ENCODE results near the gene ARHGEF3. TPM values are rescaled to one million over a fixed set of nuclear protein-coding genes. Genes with fewer than 3 reads are reported as not detected.

Gene ARHGEF3
- total RNA-seq, 5 donors from 2014 or later (not counting 1 experiment from before 2014, with no cell fraction given) = 93.4 to 132 (median 124) TPM

DNA sequence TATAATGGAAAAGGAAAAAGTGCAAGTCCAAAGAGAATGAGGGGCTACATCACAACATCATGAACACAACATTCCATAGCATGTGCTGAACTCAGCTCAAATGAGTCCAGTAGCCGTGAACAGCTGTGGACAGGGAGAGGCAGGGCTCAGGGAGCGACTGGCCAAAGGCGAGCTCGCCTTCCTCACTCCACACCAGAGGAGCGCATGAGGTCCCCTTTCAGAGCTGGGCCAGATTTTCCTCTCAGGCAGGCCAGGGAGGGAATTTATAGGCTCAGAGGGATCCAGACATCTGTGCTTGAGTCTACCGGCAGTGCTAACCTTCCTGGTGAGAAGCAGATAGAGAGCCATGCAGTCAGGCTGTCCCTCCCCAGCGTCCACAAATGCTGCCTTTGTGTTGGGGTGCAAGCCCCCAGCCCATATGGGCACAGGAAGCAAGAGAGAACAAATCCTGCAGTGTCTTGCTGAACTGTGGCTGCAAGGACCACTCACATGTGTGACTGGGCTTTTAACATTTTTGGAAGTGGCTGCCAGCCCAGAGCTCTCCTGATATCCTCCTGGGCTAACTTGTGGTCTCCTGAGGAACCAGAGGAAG lies 32.5 kb downstream of the ARHGEF3 start:
- POLR2A ChIA-PET = interaction anchor here in 1 of 2 donors (0.7 kb wide), 1 partner anchor 53 kb away, joined by 3 read pairs; no protein-coding TSS in a partner anchor
- peak overlapping the region; percentile 76 for H3K27ac Mint-ChIP-seq
- peaks cover 67% of the 10 kb centered on the region for H3K36me3 Mint-ChIP-seq
- Histone ChIP-seq H3K4me1 (ENCODE audit: control insufficient read depth in 1 of 2, extremely low read depth in 1 of 2, insufficient read depth in 2 of 2, low read length in 2 of 2) (peaks cover 3 to 42% of the 10 kb centered on the region in 2 experiments), H3K27ac (ENCODE audit: low read length) (peak overlapping the region; percentile 27), H3K27me3 (replicated peaks in 1 of 2; ENCODE audit: control insufficient read depth in 2 of 2, extremely low read depth in 1 of 2, insufficient read depth in 2 of 2, low read length in 1 of 2) (no peaks in the 10 kb centered on the region), H3K36me3 (ENCODE audit: control insufficient read depth in 2 of 2, extremely low read depth in 1 of 2, insufficient read depth in 1 of 2, low read length in 1 of 2) (peaks cover 7 to 72% of the 10 kb centered on the region in 2 donors), H3K9me3 (no peaks in the 10 kb centered on the region), H3K4me3 (ENCODE audit: control insufficient read depth in 1 of 2, extremely low read depth in 1 of 2, low read length in 1 of 2) (no peak overlapping the region)
- peaks cover 67 to 75% (median 68%) of the 10 kb centered on the region in 3 donors for H3K4me1 Mint-ChIP-seq
- ATAC-seq (replicated peaks in 1 of 4) (no peak), DNase-seq (no peak)
- H3K4me3 Mint-ChIP-seq = no peak overlapping the region
- CTCF ChIA-PET = interaction anchor here (0.6 to 1.8 kb wide), 6 partner anchors 10 to 67 kb away, joined by 3 to 6 read pairs (median 4); partner anchors contain the start of gene ARHGEF3 (in 1 of the 2)
- H3K27me3 Mint-ChIP-seq = no peaks in the 10 kb centered on the region
- 100% methylated on average over 2 of the region's 7 CpGs for WGBS (ENCODE audit: insufficient coverage)
- H3K9me3 Mint-ChIP-seq = no peaks in the 10 kb centered on the region

DNA sequence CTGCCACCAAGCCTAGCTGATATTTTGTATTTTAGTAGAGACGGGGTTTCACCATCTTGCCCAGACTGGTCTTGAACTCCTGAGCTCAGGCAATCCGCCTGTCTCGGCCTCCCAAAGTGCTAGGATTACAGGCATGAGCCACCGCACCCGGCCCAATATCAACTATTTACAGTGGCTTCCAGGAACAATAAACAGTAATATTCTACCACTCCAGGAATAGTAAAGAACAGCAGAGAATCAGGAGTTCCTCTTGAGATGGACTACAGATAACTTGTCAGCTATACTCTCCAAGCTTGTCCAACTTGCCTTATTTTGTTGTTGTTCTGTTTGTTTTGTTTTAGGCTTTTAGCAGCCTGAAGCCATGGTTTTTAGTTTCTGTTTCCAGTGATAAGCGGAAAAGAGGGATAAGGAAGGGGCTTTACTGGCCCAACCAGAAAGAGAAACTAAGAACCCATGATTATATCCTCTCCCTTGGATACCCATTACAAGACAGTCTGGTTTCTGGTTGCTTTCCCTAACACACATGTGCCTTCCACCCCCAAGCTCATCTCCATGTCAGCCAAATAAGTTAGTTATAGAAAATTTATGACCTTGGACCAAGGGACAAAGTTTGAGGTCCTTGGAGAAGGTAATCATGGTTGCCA lies 36.7 kb downstream of the ARHGEF3 start:
- DNase-seq (no peak), ATAC-seq (replicated peaks in 1 of 4) (no peak)
- Mint-ChIP-seq H3K4me3 (peak overlapping the region in 1 of 3 donors; percentile 24), H3K36me3 (peaks cover 66% of the 10 kb centered on the region), H3K9me3 (no peaks in the 10 kb centered on the region), H3K4me1 (peaks cover 79 to 87% (median 82%) of the 10 kb centered on the region in 3 donors), H3K27ac (peak overlapping the region; percentile 71 to 89), H3K27me3 (no peaks in the 10 kb centered on the region)
- H3K4me1 ChIP-seq (ENCODE audit: control insufficient read depth in 1 of 2, extremely low read depth in 1 of 2, insufficient read depth in 2 of 2, low read length in 2 of 2) = peaks cover 0 to 40% of the 10 kb centered on the region in 2 experiments
- H3K4me3 ChIP-seq (ENCODE audit: control insufficient read depth in 1 of 2, extremely low read depth in 1 of 2, low read length in 1 of 2) = no peak overlapping the region
- ChIA-PET CTCF (interaction anchor here (0.6 to 1.7 kb wide), 3 partner anchors 35 to 306 kb away, joined by 3 to 8 read pairs (median 6); no protein-coding TSS in a partner anchor), POLR2A (interaction anchor here (0.5 to 1.0 kb wide), 3 partner anchors 16 to 35 kb away, joined by 3 read pairs; no protein-coding TSS in a partner anchor)
- no peaks in the 10 kb centered on the region for H3K27me3 ChIP-seq (replicated peaks in 1 of 2; ENCODE audit: control insufficient read depth in 2 of 2, extremely low read depth in 1 of 2, insufficient read depth in 2 of 2, low read length in 1 of 2)
- no peak overlapping the region for H3K27ac ChIP-seq (ENCODE audit: low read length)
- no peaks in the 10 kb centered on the region for H3K9me3 ChIP-seq
- no CpG with 5 or more reads among the region's 6 CpGs for WGBS (ENCODE audit: insufficient coverage)
- peaks cover 0 to 50% of the 10 kb centered on the region in 2 donors for H3K36me3 ChIP-seq (ENCODE audit: control insufficient read depth in 2 of 2, extremely low read depth in 1 of 2, insufficient read depth in 1 of 2, low read length in 1 of 2)

DNA sequence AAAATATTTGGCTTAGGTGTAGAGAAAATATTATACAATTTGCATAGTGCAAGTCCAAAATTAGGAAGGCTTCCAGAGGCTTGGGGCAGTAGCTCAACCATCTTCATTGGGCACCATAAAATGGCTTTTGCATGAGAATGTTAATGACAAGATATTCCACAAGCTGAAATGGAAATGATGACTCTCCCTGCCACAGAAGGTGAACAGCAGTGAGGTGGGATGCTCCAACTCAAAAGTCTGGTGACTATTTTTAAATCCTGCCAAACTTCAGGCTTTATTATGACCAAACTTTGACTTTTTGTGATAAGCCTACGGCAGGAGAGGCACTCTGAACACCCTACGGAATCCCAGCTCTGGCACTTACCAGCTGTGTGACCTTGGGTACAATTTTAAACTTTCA lies 37.6 kb downstream of the ARHGEF3 start:
- H3K4me1 Mint-ChIP-seq = peaks cover 80 to 87% (median 83%) of the 10 kb centered on the region in 3 donors
- Histone ChIP-seq H3K4me1 (ENCODE audit: control insufficient read depth in 1 of 2, extremely low read depth in 1 of 2, insufficient read depth in 2 of 2, low read length in 2 of 2) (peaks cover 3 to 38% of the 10 kb centered on the region in 2 experiments), H3K27me3 (replicated peaks in 1 of 2; ENCODE audit: control insufficient read depth in 2 of 2, extremely low read depth in 1 of 2, insufficient read depth in 2 of 2, low read length in 1 of 2) (no peaks in the 10 kb centered on the region), H3K36me3 (ENCODE audit: control insufficient read depth in 2 of 2, extremely low read depth in 1 of 2, insufficient read depth in 1 of 2, low read length in 1 of 2) (peaks cover 0 to 41% of the 10 kb centered on the region in 2 donors), H3K4me3 (ENCODE audit: control insufficient read depth in 1 of 2, extremely low read depth in 1 of 2, low read length in 1 of 2) (no peak overlapping the region), H3K27ac (ENCODE audit: low read length) (no peak overlapping the region), H3K9me3 (no peaks in the 10 kb centered on the region)
- peaks cover 68% of the 10 kb centered on the region for H3K36me3 Mint-ChIP-seq
- H3K4me3 Mint-ChIP-seq = no peak overlapping the region
- no peak for DNase-seq
- no peaks in the 10 kb centered on the region for H3K27me3 Mint-ChIP-seq
- POLR2A ChIA-PET = interaction anchor here (0.6 to 1.0 kb wide), 3 partner anchors 17 to 810 kb away, joined by 3 to 5 read pairs (median 3); no protein-coding TSS in a partner anchor
- no CpG with 5 or more reads among the region's 2 CpGs for WGBS (ENCODE audit: insufficient coverage)
- peak overlapping the region; percentile 6 to 24 for H3K27ac Mint-ChIP-seq
- CTCF ChIA-PET = interaction anchor here in 1 of 2 donors (0.7 to 1.7 kb wide), 4 partner anchors 18 to 61 kb away, joined by 3 to 8 read pairs (median 3); no protein-coding TSS in a partner anchor
- H3K9me3 Mint-ChIP-seq = no peaks in the 10 kb centered on the region
- no peak for ATAC-seq (replicated peaks in 1 of 4)

DNA sequence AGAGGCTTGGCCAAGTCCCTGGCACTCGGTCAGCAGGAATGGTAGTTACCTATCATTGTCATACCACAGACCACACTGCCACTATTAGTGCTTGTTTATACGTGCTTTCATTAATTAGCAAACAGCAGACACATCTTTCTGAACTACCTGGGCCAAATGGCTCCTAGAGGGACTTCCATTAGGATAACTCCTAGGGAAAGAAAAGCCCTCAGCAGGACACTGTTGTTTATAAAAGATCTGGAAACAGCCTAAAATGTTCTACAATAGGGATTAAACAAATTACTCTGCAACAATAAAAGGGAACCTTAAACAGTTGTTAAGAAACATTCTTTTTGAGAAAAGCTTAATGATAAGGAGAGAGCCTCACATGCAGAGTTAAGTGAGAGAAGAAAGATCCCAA lies 38.5 kb downstream of the ARHGEF3 start:
- ChIA-PET CTCF (no interaction called here), POLR2A (no interaction called here)
- H3K36me3 ChIP-seq (ENCODE audit: control insufficient read depth in 2 of 2, extremely low read depth in 1 of 2, insufficient read depth in 1 of 2, low read length in 1 of 2) = peaks cover 0 to 33% of the 10 kb centered on the region in 2 donors
- Mint-ChIP-seq H3K27ac (peak overlapping the region; percentile 85 to 87), H3K9me3 (no peaks in the 10 kb centered on the region), H3K4me1 (peaks cover 81 to 87% (median 83%) of the 10 kb centered on the region in 3 donors), H3K36me3 (peaks cover 63% of the 10 kb centered on the region), H3K4me3 (no peak overlapping the region), H3K27me3 (no peaks in the 10 kb centered on the region)
- H3K9me3 ChIP-seq = no peaks in the 10 kb centered on the region
- ATAC-seq (replicated peaks in 1 of 4) (no peak), DNase-seq (no peak)
- H3K4me3 ChIP-seq (ENCODE audit: control insufficient read depth in 1 of 2, extremely low read depth in 1 of 2, low read length in 1 of 2) = no peak overlapping the region
- no CpG with 5 or more reads among the region's 2 CpGs for WGBS (ENCODE audit: insufficient coverage)
- H3K27me3 ChIP-seq (replicated peaks in 1 of 2; ENCODE audit: control insufficient read depth in 2 of 2, extremely low read depth in 1 of 2, insufficient read depth in 2 of 2, low read length in 1 of 2) = no peaks in the 10 kb centered on the region
- H3K27ac ChIP-seq (ENCODE audit: low read length) = no peak overlapping the region
- H3K4me1 ChIP-seq (ENCODE audit: control insufficient read depth in 1 of 2, extremely low read depth in 1 of 2, insufficient read depth in 2 of 2, low read length in 2 of 2) = peaks cover 11 to 44% of the 10 kb centered on the region in 2 experiments

DNA sequence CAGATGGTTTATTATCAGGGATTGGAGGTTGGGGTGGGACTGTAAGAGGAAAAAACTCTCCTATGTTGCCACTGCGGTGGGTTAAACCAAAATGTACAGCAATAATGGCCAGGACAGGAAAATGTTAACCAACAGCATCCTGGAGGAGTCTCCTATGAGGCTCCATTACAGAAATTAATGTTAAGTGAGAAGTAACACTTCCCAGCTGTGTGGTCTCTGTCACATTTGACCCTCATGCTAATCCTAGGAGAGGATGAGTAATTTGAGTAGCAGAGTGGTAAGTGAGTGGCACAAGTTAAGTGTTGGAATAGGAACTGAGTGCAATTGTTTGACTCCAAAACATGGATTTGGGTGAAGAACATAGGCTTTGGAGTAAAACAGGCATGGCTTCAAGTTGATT lies 39.0 kb downstream of the ARHGEF3 start:
- no peak overlapping the region for H3K27ac ChIP-seq (ENCODE audit: low read length)
- H3K27me3 Mint-ChIP-seq = no peaks in the 10 kb centered on the region
- no CpG with 5 or more reads among the region's 1 CpG for WGBS (ENCODE audit: insufficient coverage)

DNA sequence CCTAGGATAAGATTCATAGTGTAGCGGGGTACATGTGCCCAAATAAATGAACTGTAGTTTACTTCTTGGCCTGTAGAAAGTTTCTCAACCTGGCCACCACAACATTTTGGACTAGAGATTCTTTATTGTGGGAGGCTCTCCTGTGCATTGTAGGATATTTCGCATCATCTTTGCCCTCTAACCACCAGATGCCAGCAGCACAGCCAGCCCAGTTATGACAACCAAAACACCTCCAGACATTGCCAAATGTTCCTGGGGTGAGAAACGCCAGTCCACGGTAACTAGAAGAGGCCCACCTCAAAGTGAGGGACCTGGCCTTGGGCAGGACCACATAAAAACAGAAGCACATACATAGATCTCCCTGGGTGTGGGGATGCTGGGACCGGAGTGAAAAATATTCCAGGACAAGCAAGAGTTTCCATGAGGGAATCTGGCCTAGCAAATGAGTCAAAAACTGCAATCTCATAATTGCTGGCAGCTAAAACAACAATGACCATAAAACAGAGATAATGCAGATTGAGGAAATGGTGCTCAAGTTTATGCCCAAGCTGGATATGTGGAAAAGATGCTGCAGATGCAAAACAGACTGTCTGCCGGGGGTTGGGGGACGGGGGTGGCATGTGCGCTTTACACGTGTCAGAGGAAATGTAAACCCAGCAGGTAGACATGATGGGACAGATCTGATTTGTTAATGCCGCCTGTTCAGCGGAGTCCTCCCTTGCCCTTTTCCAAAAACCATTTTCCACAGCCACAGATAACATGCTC lies 39.7 kb downstream of the ARHGEF3 start:
- H3K27me3 ChIP-seq (replicated peaks in 1 of 2; ENCODE audit: control insufficient read depth in 2 of 2, extremely low read depth in 1 of 2, insufficient read depth in 2 of 2, low read length in 1 of 2) = no peaks in the 10 kb centered on the region
- no peak overlapping the region for H3K4me3 ChIP-seq (ENCODE audit: control insufficient read depth in 1 of 2, extremely low read depth in 1 of 2, low read length in 1 of 2)
- peaks cover 63% of the 10 kb centered on the region for H3K36me3 Mint-ChIP-seq
- no peak overlapping the region for H3K27ac ChIP-seq (ENCODE audit: low read length)
- peaks cover 13 to 51% of the 10 kb centered on the region in 2 experiments for H3K4me1 ChIP-seq (ENCODE audit: control insufficient read depth in 1 of 2, extremely low read depth in 1 of 2, insufficient read depth in 2 of 2, low read length in 2 of 2)
- CTCF ChIA-PET = no interaction called here
- H3K9me3 Mint-ChIP-seq = no peaks in the 10 kb centered on the region
- DNase-seq = no peak
- peaks cover 87% of the 10 kb centered on the region in 3 donors for H3K4me1 Mint-ChIP-seq
- peak overlapping the region; percentile 85 to 87 for H3K27ac Mint-ChIP-seq
- H3K36me3 ChIP-seq (ENCODE audit: control insufficient read depth in 2 of 2, extremely low read depth in 1 of 2, insufficient read depth in 1 of 2, low read length in 1 of 2) = peaks cover 0 to 33% of the 10 kb centered on the region in 2 donors
- no peak overlapping the region for H3K4me3 Mint-ChIP-seq
- H3K27me3 Mint-ChIP-seq = no peaks in the 10 kb centered on the region
- WGBS (ENCODE audit: insufficient coverage) = no CpG with 5 or more reads among the region's 11 CpGs
- POLR2A ChIA-PET = no interaction called here
- H3K9me3 ChIP-seq = no peaks in the 10 kb centered on the region
- ATAC-seq (replicated peaks in 1 of 4) = no peak

More for the DNA sequence above, 39.0 kb downstream of the ARHGEF3 start:
- peaks cover 63% of the 10 kb centered on the region for H3K36me3 Mint-ChIP-seq
- Histone ChIP-seq H3K4me1 (ENCODE audit: control insufficient read depth in 1 of 2, extremely low read depth in 1 of 2, insufficient read depth in 2 of 2, low read length in 2 of 2) (peaks cover 13 to 48% of the 10 kb centered on the region in 2 experiments), H3K9me3 (no peaks in the 10 kb centered on the region), H3K27me3 (replicated peaks in 1 of 2; ENCODE audit: control insufficient read depth in 2 of 2, extremely low read depth in 1 of 2, insufficient read depth in 2 of 2, low read length in 1 of 2) (no peaks in the 10 kb centered on the region), H3K4me3 (ENCODE audit: control insufficient read depth in 1 of 2, extremely low read depth in 1 of 2, low read length in 1 of 2) (no peak overlapping the region), H3K36me3 (ENCODE audit: control insufficient read depth in 2 of 2, extremely low read depth in 1 of 2, insufficient read depth in 1 of 2, low read length in 1 of 2) (peaks cover 0 to 33% of the 10 kb centered on the region in 2 donors)
- no peak overlapping the region for H3K4me3 Mint-ChIP-seq
- DNase-seq = no peak
- peaks cover 83 to 86% (median 84%) of the 10 kb centered on the region in 3 donors for H3K4me1 Mint-ChIP-seq
- H3K9me3 Mint-ChIP-seq = no peaks in the 10 kb centered on the region
- CTCF ChIA-PET = no interaction called here
- POLR2A ChIA-PET = no interaction called here
- peak overlapping the region; percentile 85 to 87 for H3K27ac Mint-ChIP-seq
- no peak for ATAC-seq (replicated peaks in 1 of 4)
